HG03432 (cell line): ENCODE data around the gene RFPL4A.
"Not testable (repeated sequence)": the region's sequence is repeated elsewhere in the genome, so short reads cannot be mapped to it uniquely, and the experiment has no call there.

ENCODE experiments used
- ATAC-seq: cut with Tn5 transposase; IDR thresholded peaks from one replicate; pipeline ENCODE4 v1.9.1; 2021; ENCODE audit warnings: mild to moderate bottlenecking, moderate library complexity; ENCODE audit not compliant: unreplicated experiment

Gene RFPL4A

GRCh38 chr19:55758797-55759196, at the start of gene RFPL4A:
RFPL4A (plus strand) TSS chr19:55759097; CDS start chr19:55761801, 2,704 bp downstream.
- not testable (repeated sequence) for ATAC-seq

GRCh38 chr19:55711719-55712118, 47.2 kb upstream of the RFPL4A start:
- ATAC-seq: no peak

- no peak for ATAC-seq
Observed at GRCh38 chr19:55712804-55713631, 45.9 kb upstream of the RFPL4A start.

GRCh38 chr19:55716531-55716930, 42.4 kb upstream of the RFPL4A start:
- ATAC-seq: no peak

- no peak for ATAC-seq
Observed at GRCh38 chr19:55717251-55717650, 41.6 kb upstream of the RFPL4A start.

- not testable (repeated sequence) for ATAC-seq
Observed at GRCh38 chr19:55717879-55718711, 40.8 kb upstream of the RFPL4A start.

GRCh38 chr19:55720214-55720746, 38.6 kb upstream of the RFPL4A start:
- no peak for ATAC-seq

- ATAC-seq: no peak
Observed at GRCh38 chr19:55720801-55721200, 38.1 kb upstream of the RFPL4A start.

GRCh38 chr19:55723491-55723890, 35.4 kb upstream of the RFPL4A start:
- ATAC-seq: no peak

- ATAC-seq: not testable (repeated sequence)
Observed at GRCh38 chr19:55730378-55730777, 28.5 kb upstream of the RFPL4A start.

- no peak for ATAC-seq
Observed at GRCh38 chr19:55738302-55738701, 20.6 kb upstream of the RFPL4A start, which contains the start of gene NLRP9. NLRP9 (minus strand) TSS chr19:55738402; CDS start chr19:55738374, 28 bp downstream.

- ATAC-seq: no peak
Observed at GRCh38 chr19:55750715-55751114, 8.2 kb upstream of the RFPL4A start.

- no peak for ATAC-seq
Observed at GRCh38 chr19:55753401-55753800, 5.5 kb upstream of the RFPL4A start.

- not testable (repeated sequence) for ATAC-seq
Observed at GRCh38 chr19:55756808-55757207, 2.1 kb upstream of the RFPL4A start.

GRCh38 chr19:55766466-55766865, 7.6 kb downstream of the RFPL4A start:
- no peak for ATAC-seq

- ATAC-seq: not testable (repeated sequence)
Observed at GRCh38 chr19:55768818-55769217, 9.9 kb downstream of the RFPL4A start, which contains the start of gene RFPL4AL1. RFPL4AL1 (plus strand) TSS chr19:55769118; CDS start chr19:55771805, 2,687 bp downstream.

GRCh38 chr19:55769632-55770031, 10.7 kb downstream of the RFPL4A start:
- ATAC-seq: not testable (repeated sequence)

GRCh38 chr19:55777528-55777927, 18.6 kb downstream of the RFPL4A start:
- ATAC-seq: no peak

- no peak for ATAC-seq
Observed at GRCh38 chr19:55778331-55778730, 19.4 kb downstream of the RFPL4A start.

- ATAC-seq: no peak
Observed at GRCh38 chr19:55781112-55781511, 22.2 kb downstream of the RFPL4A start.

GRCh38 chr19:55795021-55795420, 36.1 kb downstream of the RFPL4A start:
- no peak for ATAC-seq
